Gastroesophageal sphincter (tissue), 3 donors: Measurements from ENCODE around the gene ITGA8.

ENCODE experiments used
- POLR2A ChIP-seq, 2 donors: fragments of 450-650 bp; IDR thresholded peaks; one replicate each; pipeline ENCODE4 v1.6.1; 2017; ENCODE audit warnings: antibody characterized with exemption in 2 of 2, mild to moderate bottlenecking in 2 of 2, moderate library complexity in 1 of 2
- TF ChIP-seq, protein P1 (sequence below), 4 experiments: fragments of 200-600 bp in 2 of 4; fragments of 450-650 bp in 2 of 4; sonication (generic) in 1 of 4; IDR thresholded peaks; one replicate each; pipeline ENCODE4 v1.5.1; 2017 to 2019; ENCODE audit warnings: antibody characterized with exemption in 4 of 4, mild to moderate bottlenecking in 2 of 4, moderate library complexity in 2 of 4

DNA sequence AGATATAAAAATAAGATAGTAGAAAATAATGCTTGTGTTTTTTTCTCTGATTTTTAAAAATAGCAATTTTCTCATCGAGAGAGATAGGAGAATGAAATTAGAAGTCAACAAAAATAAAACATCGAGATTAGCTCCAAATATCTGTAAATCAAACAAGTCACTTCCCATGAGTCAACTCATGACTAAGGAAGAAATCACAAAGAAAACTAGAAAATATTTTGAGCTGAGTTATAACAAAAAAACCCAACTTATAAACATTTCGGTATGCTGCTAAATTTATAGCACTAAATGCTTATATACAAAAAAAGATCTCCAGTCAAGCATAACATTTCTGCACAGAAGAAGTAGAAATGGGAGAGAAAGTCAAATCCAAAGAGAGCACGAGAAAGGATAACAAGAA lies 140.1 kb downstream of the ITGA8 start:
- TF ChIP-seq, protein P1, sequence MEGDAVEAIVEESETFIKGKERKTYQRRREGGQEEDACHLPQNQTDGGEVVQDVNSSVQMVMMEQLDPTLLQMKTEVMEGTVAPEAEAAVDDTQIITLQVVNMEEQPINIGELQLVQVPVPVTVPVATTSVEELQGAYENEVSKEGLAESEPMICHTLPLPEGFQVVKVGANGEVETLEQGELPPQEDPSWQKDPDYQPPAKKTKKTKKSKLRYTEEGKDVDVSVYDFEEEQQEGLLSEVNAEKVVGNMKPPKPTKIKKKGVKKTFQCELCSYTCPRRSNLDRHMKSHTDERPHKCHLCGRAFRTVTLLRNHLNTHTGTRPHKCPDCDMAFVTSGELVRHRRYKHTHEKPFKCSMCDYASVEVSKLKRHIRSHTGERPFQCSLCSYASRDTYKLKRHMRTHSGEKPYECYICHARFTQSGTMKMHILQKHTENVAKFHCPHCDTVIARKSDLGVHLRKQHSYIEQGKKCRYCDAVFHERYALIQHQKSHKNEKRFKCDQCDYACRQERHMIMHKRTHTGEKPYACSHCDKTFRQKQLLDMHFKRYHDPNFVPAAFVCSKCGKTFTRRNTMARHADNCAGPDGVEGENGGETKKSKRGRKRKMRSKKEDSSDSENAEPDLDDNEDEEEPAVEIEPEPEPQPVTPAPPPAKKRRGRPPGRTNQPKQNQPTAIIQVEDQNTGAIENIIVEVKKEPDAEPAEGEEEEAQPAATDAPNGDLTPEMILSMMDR (IDR thresholded peaks at IDR 0.05) = no peak
- TF ChIP-seq POLR2A (IDR thresholded peaks at IDR 0.05) = no peak
